IMR-90 (cell line): ENCODE measurements around the gene THEM4. TPM values are rescaled to one million over a fixed set of nuclear protein-coding genes. Genes with fewer than 3 reads are reported as not detected.

ENCODE experiments used
- ATAC-seq: fragments of 200-7000 bp; cut with Tn5 transposase; 2 replicates; pipeline ENCODE4 v1.9.1; 2020; ENCODE audit warnings: low read depth, mild to moderate bottlenecking, moderate library complexity
- BruUV-seq: library from RNA; stranded (reverse); fragments of 400-500 nt; replicated peaks from 2 replicates; lab custom pipeline; 2021; lab: Mats Ljungman, UMichigan
- CTCF ChIA-PET: fragments of 300-600 bp; formaldehyde crosslinking; extraction: SDS; loops from one replicate; lab custom pipeline; 2021; ENCODE audit warnings: antibody characterized with exemption; lab: Yijun Ruan, JAX
- POLR2A ChIA-PET: fragments of 300-600 bp; sonication (Branson Sonifier 250); formaldehyde crosslinking; loops from one replicate; lab custom pipeline; 2022; ENCODE audit warnings: antibody characterized with exemption; ENCODE audit not compliant: unreplicated experiment; lab: Charles Lee
- DNase-seq: peaks from one replicate; pipeline ENCODE4 v3.0.0; 2013
- H2AFZ ChIP-seq: replicated peaks from 2 replicates; pipeline ENCODE3; 2013; ENCODE audit warnings: low read length, mild to moderate bottlenecking; ENCODE audit not compliant: poor library complexity
- H2AK5ac ChIP-seq: 2 replicates; pipeline ENCODE4 v1.6.1; 2013; ENCODE audit warnings: low read depth, low read length, inconsistent platforms
- H2AK9ac ChIP-seq: replicated peaks from 2 replicates; pipeline ENCODE3; 2013; ENCODE audit warnings: mild to moderate bottlenecking, low read depth, low read length, moderate library complexity; ENCODE audit not compliant: poor library complexity
- H2BK120ac ChIP-seq: 2 replicates; pipeline ENCODE4 v1.6.1; 2013; ENCODE audit warnings: low read depth, low read length, inconsistent platforms
- H2BK15ac ChIP-seq: 3 replicates; pipeline ENCODE4 v1.6.1; 2013; ENCODE audit warnings: low read depth, low read length, inconsistent platforms
- H2BK20ac ChIP-seq: 2 replicates; pipeline ENCODE4 v1.6.1; 2013; ENCODE audit warnings: low read depth, mild to moderate bottlenecking, inconsistent platforms, low read length, moderate library complexity
- H2BK5ac ChIP-seq: 2 replicates; pipeline ENCODE4 v1.6.1; 2013; ENCODE audit warnings: mild to moderate bottlenecking, low read depth, low read length, inconsistent platforms; ENCODE audit not compliant: poor library complexity, severe bottlenecking
- H3K14ac ChIP-seq: replicated peaks from 2 replicates; pipeline ENCODE4 v1.6.1; 2013; ENCODE audit warnings: low read depth, low read length, inconsistent platforms
- H3K18ac ChIP-seq: 2 replicates; pipeline ENCODE4 v1.6.1; 2013; ENCODE audit warnings: low read depth, low read length, control low read depth
- H3K23ac ChIP-seq: 2 replicates; pipeline ENCODE4 v1.6.1; 2013; ENCODE audit warnings: low read depth, low read length, inconsistent platforms
- H3K27ac ChIP-seq: 2 replicates; pipeline ENCODE4 v1.5.1; 2013; ENCODE audit warnings: mild to moderate bottlenecking, control low read depth, low read length; ENCODE audit not compliant: insufficient read depth
- H3K27me3 ChIP-seq: 2 replicates; pipeline ENCODE4 v1.6.1; 2013; ENCODE audit warnings: low read length; ENCODE audit not compliant: control insufficient read depth, insufficient read depth
- H3K36me3 ChIP-seq: 2 replicates; pipeline ENCODE4 v1.6.1; 2013; ENCODE audit warnings: low read length, mixed read lengths; ENCODE audit not compliant: control insufficient read depth, insufficient read depth
- H3K4ac ChIP-seq: 2 replicates; pipeline ENCODE4 v1.6.1; 2013; ENCODE audit warnings: low read depth, low read length, inconsistent platforms
- H3K4me1 ChIP-seq: 2 replicates; pipeline ENCODE4 v1.6.1; 2013; ENCODE audit warnings: low read length, mixed read lengths; ENCODE audit not compliant: control insufficient read depth, insufficient read depth
- H3K4me2 ChIP-seq: 2 replicates; pipeline ENCODE4 v1.6.1; 2013; ENCODE audit warnings: low read depth, mild to moderate bottlenecking, control low read depth, low read length, moderate library complexity
- H3K4me3 ChIP-seq: 2 replicates; pipeline ENCODE4 v1.5.1; 2013; ENCODE audit warnings: low read depth, mild to moderate bottlenecking, control low read depth, low read length, moderate library complexity; ENCODE audit not compliant: insufficient read depth
- H3K56ac ChIP-seq: 2 replicates; pipeline ENCODE4 v1.6.1; 2013; ENCODE audit warnings: low read length, inconsistent platforms; ENCODE audit not compliant: insufficient read depth; ENCODE audit errors: extremely low read depth
- H3K79me1 ChIP-seq, 2 experiments: 2 replicates each; pipeline ENCODE4 v1.6.1; 2013; ENCODE audit warnings: low read length in 2 of 2, inconsistent platforms in 1 of 2, low read depth in 1 of 2
- H3K9ac ChIP-seq: 2 replicates; pipeline ENCODE4 v1.6.1; 2013; ENCODE audit warnings: low read depth, low read length, control low read depth
- H3K9me1 ChIP-seq: 2 replicates; pipeline ENCODE4 v1.6.1; 2013; ENCODE audit warnings: low read length, inconsistent platforms; ENCODE audit not compliant: insufficient read depth
- H3K9me3 ChIP-seq: 2 replicates; pipeline ENCODE4 v1.6.1; 2013; ENCODE audit warnings: low read length; ENCODE audit not compliant: control insufficient read depth, insufficient read depth
- H4K20me1 ChIP-seq: 2 replicates; pipeline ENCODE4 v1.6.1; 2013; ENCODE audit warnings: low read length, inconsistent platforms; ENCODE audit not compliant: insufficient read depth
- H4K5ac ChIP-seq: 2 replicates; pipeline ENCODE4 v1.6.1; 2013; ENCODE audit warnings: mild to moderate bottlenecking, low read depth, low read length, control low read depth
- H4K8ac ChIP-seq, 2 experiments: 2 replicates each; pipeline ENCODE4 v1.6.1; 2013; ENCODE audit warnings: low read depth in 2 of 2, low read length in 2 of 2, control low read depth in 1 of 2, inconsistent platforms in 1 of 2
- H4K91ac ChIP-seq: 2 replicates; pipeline ENCODE4 v1.6.1; 2013; ENCODE audit warnings: low read depth, low read length, inconsistent platforms; ENCODE audit not compliant: insufficient read depth
- FOS ChIP-seq: fragments of 150-350 bp; IDR thresholded peaks from 2 replicates; pipeline ENCODE4 v1.6.1; 2016; ENCODE audit warnings: low read depth, low read length
- POLR2A ChIP-seq: IDR thresholded peaks from 2 replicates; pipeline ENCODE4 v1.6.1; 2012; ENCODE audit warnings: mild to moderate bottlenecking, low read depth, low read length
- RAD21 ChIP-seq: IDR thresholded peaks from 2 replicates; pipeline ENCODE4 v1.6.1; 2012; ENCODE audit warnings: low read length, improper control_type of control experiment
- WGBS, 2 experiments: methylation state at CpG; one replicate each; pipeline versions ENCODE4 v1.1.5 to v1.1.7; 2013; ENCODE audit warnings: missing lambda C conversion rate in 2 of 2; ENCODE audit not compliant: insufficient read length in 1 of 2; ENCODE audit errors: extremely low coverage in 2 of 2; 5-methylcytosine and 5-hydroxymethylcytosine counted together
- dilution Hi-C: fragments of 300-500 bp; cut with HindIII; formaldehyde crosslinking; loops from one replicate; pipeline ENCODE4 v1.14.3; 2018; ENCODE audit warnings: low sequenced_read_pairs; ENCODE audit not compliant: unreplicated experiment
- in situ Hi-C: fragments of 300-500 bp; cut with MboI; formaldehyde crosslinking; loops from 3 replicates; pipeline ENCODE4 v1.14.3; 2019; ENCODE audit warnings: low sequenced_read_pairs, inconsistent platforms, mixed read lengths
- intact Hi-C: fragments of 100-400 bp; cut with micrococcal nuclease; formaldehyde crosslinking; loops from 2 replicates; pipeline ENCODE4 v1.10.0; 2022
- polyA plus RNA-seq, 3 experiments: library from polyadenylated mRNA; depleted of rRNA; stranded (reverse); fragments of >200 nt; gene quantifications; 2 replicates each; pipeline ENCODE4 v1.2.3, GENCODE V29; 2012; ENCODE audit warnings: low replicate concordance in 1 of 3
- total RNA-seq: library from RNA; depleted of rRNA; stranded (reverse); fragments of >200 nt; gene quantifications from 2 replicates; pipeline ENCODE4 v1.2.3, GENCODE V29; 2012
- TF ChIP-seq, protein P1 (sequence below): fragments of 150-350 bp; IDR thresholded peaks from 2 replicates; pipeline ENCODE4 v1.6.1; 2016; ENCODE audit warnings: low read depth, mild to moderate bottlenecking, low read length, moderate library complexity, borderline replicate concordance

Gene THEM4
- total and polyA plus RNA-seq, 2 of the 4 experiments (the other 2 are of a cell fraction) = 7.3 to 15.7 TPM

DNA sequence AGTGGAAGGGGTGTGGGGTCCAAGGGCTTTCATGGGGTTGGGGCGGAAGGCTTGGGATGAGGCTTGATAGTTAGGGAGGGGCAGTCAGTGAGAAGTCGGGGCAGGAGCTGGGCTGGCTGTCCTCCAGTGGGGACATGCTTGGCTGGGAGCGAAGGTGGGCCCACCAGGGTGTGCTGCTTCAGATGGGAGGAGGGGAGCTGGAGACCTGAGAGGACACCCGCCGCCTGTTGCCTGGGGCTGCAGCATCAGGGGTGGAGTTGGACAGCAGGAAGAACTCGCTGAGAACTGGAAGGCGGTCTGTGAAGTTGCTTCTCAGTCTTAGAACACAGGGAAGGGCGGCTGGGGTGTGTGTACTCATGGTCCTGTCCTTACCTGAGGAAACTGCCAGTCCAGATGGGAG is 57.4 kb downstream of the THEM4 start:
- TF ChIP-seq POLR2A (no peak), RAD21 (no peak), FOS (no peak)
- TF ChIP-seq, protein P1, sequence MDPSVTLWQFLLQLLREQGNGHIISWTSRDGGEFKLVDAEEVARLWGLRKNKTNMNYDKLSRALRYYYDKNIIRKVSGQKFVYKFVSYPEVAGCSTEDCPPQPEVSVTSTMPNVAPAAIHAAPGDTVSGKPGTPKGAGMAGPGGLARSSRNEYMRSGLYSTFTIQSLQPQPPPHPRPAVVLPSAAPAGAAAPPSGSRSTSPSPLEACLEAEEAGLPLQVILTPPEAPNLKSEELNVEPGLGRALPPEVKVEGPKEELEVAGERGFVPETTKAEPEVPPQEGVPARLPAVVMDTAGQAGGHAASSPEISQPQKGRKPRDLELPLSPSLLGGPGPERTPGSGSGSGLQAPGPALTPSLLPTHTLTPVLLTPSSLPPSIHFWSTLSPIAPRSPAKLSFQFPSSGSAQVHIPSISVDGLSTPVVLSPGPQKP = no peak
- WGBS, 2 experiments = 45% methylated on average over 4 of the region's 8 CpGs; no CpG with 5 or more reads in 1 of the 2 experiments
- POLR2A ChIA-PET = no interaction called here

More for the DNA sequence above, 57.4 kb downstream of the THEM4 start:
- no peaks in the 10 kb centered on the region for H3K9me3 ChIP-seq
- H2AK9ac ChIP-seq = no peak overlapping the region
- H4K8ac ChIP-seq = no peak overlapping the region
- intact Hi-C loops = no loop called here
- no peaks in the 10 kb centered on the region; the same call in 1 of the 2 replicates for H3K9me1 ChIP-seq
- H3K18ac ChIP-seq = no peak overlapping the region
- no peak overlapping the region for H4K91ac ChIP-seq
- H3K79me1 ChIP-seq = no peaks in the 10 kb centered on the region
- no peak overlapping the region for H2BK20ac ChIP-seq
- H3K4ac ChIP-seq = no peak overlapping the region
- no peak overlapping the region for H2AK5ac ChIP-seq
- no peak overlapping the region for H3K23ac ChIP-seq
- no TSS peak for BruUV-seq
- H4K20me1 ChIP-seq = no peaks in the 10 kb centered on the region
- in situ Hi-C loops = no loop called here
- no peak overlapping the region for H3K14ac ChIP-seq
- no peaks in the 10 kb centered on the region for H3K36me3 ChIP-seq
- H3K4me3 ChIP-seq = no peak overlapping the region
- no peak overlapping the region for H2BK5ac ChIP-seq
- no peak overlapping the region for H3K27ac ChIP-seq
- no peak overlapping the region for H2AFZ ChIP-seq
- CTCF ChIA-PET = no interaction called here
- dilution Hi-C loops = no loop called here
- no peak overlapping the region for H2BK120ac ChIP-seq
- no peak overlapping the region for H3K9ac ChIP-seq
- H3K4me1 ChIP-seq = no peaks in the 10 kb centered on the region
- H3K4me2 ChIP-seq = no peak overlapping the region
- peaks cover 42% of the 10 kb centered on the region for H3K27me3 ChIP-seq
- no peak for ATAC-seq
- H2BK15ac ChIP-seq = no peak overlapping the region
- H3K56ac ChIP-seq = no peak overlapping the region
- no peak for DNase-seq
- no peak overlapping the region for H4K5ac ChIP-seq
